IMR-90 (cell line): ENCODE results near the gene MAOA. TPM values are rescaled to one million over a fixed set of nuclear protein-coding genes. Genes with fewer than 3 reads are reported as not detected.

Experiments
- ATAC-seq: fragments of 200-7000 bp; cut with Tn5 transposase; 2 replicates; pipeline ENCODE4 v1.9.1; 2020; ENCODE audit warnings: low read depth, mild to moderate bottlenecking, moderate library complexity
- BruUV-seq: library from RNA; stranded (reverse); fragments of 400-500 nt; replicated peaks from 2 replicates; lab custom pipeline; 2021; lab: Mats Ljungman, UMichigan
- CTCF ChIA-PET: fragments of 300-600 bp; formaldehyde crosslinking; extraction: SDS; loops from one replicate; lab custom pipeline; 2021; ENCODE audit warnings: antibody characterized with exemption; lab: Yijun Ruan, JAX
- POLR2A ChIA-PET: fragments of 300-600 bp; sonication (Branson Sonifier 250); formaldehyde crosslinking; loops from one replicate; lab custom pipeline; 2022; ENCODE audit warnings: antibody characterized with exemption; ENCODE audit not compliant: unreplicated experiment; lab: Charles Lee
- DNase-seq: peaks from one replicate; pipeline ENCODE4 v3.0.0; 2013
- H2AFZ ChIP-seq: replicated peaks from 2 replicates; pipeline ENCODE3; 2013; ENCODE audit warnings: low read length, mild to moderate bottlenecking; ENCODE audit not compliant: poor library complexity
- H2AK5ac ChIP-seq: 2 replicates; pipeline ENCODE4 v1.6.1; 2013; ENCODE audit warnings: low read depth, low read length, inconsistent platforms
- H2AK9ac ChIP-seq: replicated peaks from 2 replicates; pipeline ENCODE3; 2013; ENCODE audit warnings: mild to moderate bottlenecking, low read depth, low read length, moderate library complexity; ENCODE audit not compliant: poor library complexity
- H2BK120ac ChIP-seq: 2 replicates; pipeline ENCODE4 v1.6.1; 2013; ENCODE audit warnings: low read depth, low read length, inconsistent platforms
- H2BK15ac ChIP-seq: 3 replicates; pipeline ENCODE4 v1.6.1; 2013; ENCODE audit warnings: low read depth, low read length, inconsistent platforms
- H2BK20ac ChIP-seq: 2 replicates; pipeline ENCODE4 v1.6.1; 2013; ENCODE audit warnings: low read depth, mild to moderate bottlenecking, inconsistent platforms, low read length, moderate library complexity
- H2BK5ac ChIP-seq: 2 replicates; pipeline ENCODE4 v1.6.1; 2013; ENCODE audit warnings: mild to moderate bottlenecking, low read depth, low read length, inconsistent platforms; ENCODE audit not compliant: poor library complexity, severe bottlenecking
- H3K14ac ChIP-seq: replicated peaks from 2 replicates; pipeline ENCODE4 v1.6.1; 2013; ENCODE audit warnings: low read depth, low read length, inconsistent platforms
- H3K18ac ChIP-seq: 2 replicates; pipeline ENCODE4 v1.6.1; 2013; ENCODE audit warnings: low read depth, low read length, control low read depth
- H3K23ac ChIP-seq: 2 replicates; pipeline ENCODE4 v1.6.1; 2013; ENCODE audit warnings: low read depth, low read length, inconsistent platforms
- H3K27ac ChIP-seq: 2 replicates; pipeline ENCODE4 v1.5.1; 2013; ENCODE audit warnings: mild to moderate bottlenecking, control low read depth, low read length; ENCODE audit not compliant: insufficient read depth
- H3K27me3 ChIP-seq: 2 replicates; pipeline ENCODE4 v1.6.1; 2013; ENCODE audit warnings: low read length; ENCODE audit not compliant: control insufficient read depth, insufficient read depth
- H3K36me3 ChIP-seq: 2 replicates; pipeline ENCODE4 v1.6.1; 2013; ENCODE audit warnings: low read length, mixed read lengths; ENCODE audit not compliant: control insufficient read depth, insufficient read depth
- H3K4ac ChIP-seq: 2 replicates; pipeline ENCODE4 v1.6.1; 2013; ENCODE audit warnings: low read depth, low read length, inconsistent platforms
- H3K4me1 ChIP-seq: 2 replicates; pipeline ENCODE4 v1.6.1; 2013; ENCODE audit warnings: low read length, mixed read lengths; ENCODE audit not compliant: control insufficient read depth, insufficient read depth
- H3K4me2 ChIP-seq: 2 replicates; pipeline ENCODE4 v1.6.1; 2013; ENCODE audit warnings: low read depth, mild to moderate bottlenecking, control low read depth, low read length, moderate library complexity
- H3K4me3 ChIP-seq: 2 replicates; pipeline ENCODE4 v1.5.1; 2013; ENCODE audit warnings: low read depth, mild to moderate bottlenecking, control low read depth, low read length, moderate library complexity; ENCODE audit not compliant: insufficient read depth
- H3K56ac ChIP-seq: 2 replicates; pipeline ENCODE4 v1.6.1; 2013; ENCODE audit warnings: low read length, inconsistent platforms; ENCODE audit not compliant: insufficient read depth; ENCODE audit errors: extremely low read depth
- H3K79me1 ChIP-seq, 2 experiments: 2 replicates each; pipeline ENCODE4 v1.6.1; 2013; ENCODE audit warnings: low read length in 2 of 2, inconsistent platforms in 1 of 2, low read depth in 1 of 2
- H3K9ac ChIP-seq: 2 replicates; pipeline ENCODE4 v1.6.1; 2013; ENCODE audit warnings: low read depth, low read length, control low read depth
- H3K9me1 ChIP-seq: 2 replicates; pipeline ENCODE4 v1.6.1; 2013; ENCODE audit warnings: low read length, inconsistent platforms; ENCODE audit not compliant: insufficient read depth
- H3K9me3 ChIP-seq: 2 replicates; pipeline ENCODE4 v1.6.1; 2013; ENCODE audit warnings: low read length; ENCODE audit not compliant: control insufficient read depth, insufficient read depth
- H4K20me1 ChIP-seq: 2 replicates; pipeline ENCODE4 v1.6.1; 2013; ENCODE audit warnings: low read length, inconsistent platforms; ENCODE audit not compliant: insufficient read depth
- H4K5ac ChIP-seq: 2 replicates; pipeline ENCODE4 v1.6.1; 2013; ENCODE audit warnings: mild to moderate bottlenecking, low read depth, low read length, control low read depth
- H4K8ac ChIP-seq, 2 experiments: 2 replicates each; pipeline ENCODE4 v1.6.1; 2013; ENCODE audit warnings: low read depth in 2 of 2, low read length in 2 of 2, control low read depth in 1 of 2, inconsistent platforms in 1 of 2
- H4K91ac ChIP-seq: 2 replicates; pipeline ENCODE4 v1.6.1; 2013; ENCODE audit warnings: low read depth, low read length, inconsistent platforms; ENCODE audit not compliant: insufficient read depth
- BHLHE40 ChIP-seq: fragments of 150-350 bp; IDR thresholded peaks from 2 replicates; pipeline ENCODE4 v1.6.1; 2016; ENCODE audit warnings: mild to moderate bottlenecking, low read depth, low read length
- CEBPB ChIP-seq: IDR thresholded peaks from 2 replicates; pipeline ENCODE4 v1.6.1; 2012; ENCODE audit warnings: low read depth, low read length, improper control_type of control experiment
- CHD1 ChIP-seq: IDR thresholded peaks from 2 replicates; pipeline ENCODE4 v1.6.1; 2012; ENCODE audit warnings: low read depth, low read length, improper control_type of control experiment
- CTCF ChIP-seq: conservative IDR thresholded peaks from 2 replicates; pipeline ENCODE4 v1.5.1; 2012; ENCODE audit warnings: mild to moderate bottlenecking, low read depth, low read length, improper control_type of control experiment
- ELK1 ChIP-seq: fragments of 150-350 bp; IDR thresholded peaks from 2 replicates; pipeline ENCODE4 v1.6.1; 2016; ENCODE audit warnings: low read depth, mild to moderate bottlenecking, low read length, moderate library complexity, borderline replicate concordance
- FOS ChIP-seq: fragments of 150-350 bp; IDR thresholded peaks from 2 replicates; pipeline ENCODE4 v1.6.1; 2016; ENCODE audit warnings: low read depth, low read length
- MXI1 ChIP-seq: IDR thresholded peaks from 2 replicates; pipeline ENCODE4 v1.6.1; 2012; ENCODE audit warnings: low read depth, mild to moderate bottlenecking, low read length, moderate library complexity, borderline replicate concordance
- NFE2L2 ChIP-seq: fragments of 150-350 bp; IDR thresholded peaks from 2 replicates; pipeline ENCODE4 v1.6.1; 2016; ENCODE audit warnings: low read depth, mild to moderate bottlenecking, low read length
- POLR2A ChIP-seq: IDR thresholded peaks from 2 replicates; pipeline ENCODE4 v1.6.1; 2012; ENCODE audit warnings: mild to moderate bottlenecking, low read depth, low read length
- RAD21 ChIP-seq: IDR thresholded peaks from 2 replicates; pipeline ENCODE4 v1.6.1; 2012; ENCODE audit warnings: low read length, improper control_type of control experiment
- RCOR1 ChIP-seq: IDR thresholded peaks from 2 replicates; pipeline ENCODE4 v1.6.1; 2012; ENCODE audit warnings: mild to moderate bottlenecking, low read length, improper control_type of control experiment; ENCODE audit not compliant: insufficient replicate concordance
- RFX5 ChIP-seq: IDR thresholded peaks from 2 replicates; pipeline ENCODE4 v1.8.0; 2012; ENCODE audit warnings: low read depth, mild to moderate bottlenecking, low read length, moderate library complexity
- SMC3 ChIP-seq: fragments of 150-350 bp; IDR thresholded peaks from 2 replicates; pipeline ENCODE4 v1.6.1; 2016; ENCODE audit warnings: low read depth, mild to moderate bottlenecking, antibody characterized with exemption, low read length, moderate library complexity
- USF2 ChIP-seq: fragments of 150-350 bp; IDR thresholded peaks from 2 replicates; pipeline ENCODE4 v1.6.1; 2017; ENCODE audit warnings: mild to moderate bottlenecking, antibody characterized with exemption, low read length, low read depth
- WGBS, 2 experiments: methylation state at CpG; one replicate each; pipeline versions ENCODE4 v1.1.5 to v1.1.7; 2013; ENCODE audit warnings: missing lambda C conversion rate in 2 of 2; ENCODE audit not compliant: insufficient read length in 1 of 2; ENCODE audit errors: extremely low coverage in 2 of 2; 5-methylcytosine and 5-hydroxymethylcytosine counted together
- dilution Hi-C: fragments of 300-500 bp; cut with HindIII; formaldehyde crosslinking; loops from one replicate; pipeline ENCODE4 v1.14.3; 2018; ENCODE audit warnings: low sequenced_read_pairs; ENCODE audit not compliant: unreplicated experiment
- in situ Hi-C: fragments of 300-500 bp; cut with MboI; formaldehyde crosslinking; loops from 3 replicates; pipeline ENCODE4 v1.14.3; 2019; ENCODE audit warnings: low sequenced_read_pairs, inconsistent platforms, mixed read lengths
- intact Hi-C: fragments of 100-400 bp; cut with micrococcal nuclease; formaldehyde crosslinking; loops from 2 replicates; pipeline ENCODE4 v1.10.0; 2022
- polyA plus RNA-seq, 3 experiments: library from polyadenylated mRNA; depleted of rRNA; stranded (reverse); fragments of >200 nt; gene quantifications; 2 replicates each; pipeline ENCODE4 v1.2.3, GENCODE V29; 2012; ENCODE audit warnings: low replicate concordance in 1 of 3
- total RNA-seq: library from RNA; depleted of rRNA; stranded (reverse); fragments of >200 nt; gene quantifications from 2 replicates; pipeline ENCODE4 v1.2.3, GENCODE V29; 2012

MAOA gene
- total and polyA plus RNA-seq, 2 of the 4 experiments (the other 2 are of a cell fraction) = 0.14 to 0.36 TPM

- Histone ChIP-seq H3K9me1 (no peaks in the 10 kb centered on the region), H3K27ac (no peak overlapping the region), H3K4me3 (no peak overlapping the region), H3K18ac (no peak overlapping the region), H3K79me1 (no peaks in the 10 kb centered on the region), H4K5ac (no peak overlapping the region), H2AK9ac (no peak overlapping the region), H4K91ac (no peak overlapping the region), H3K14ac (no peak overlapping the region), H3K4ac (no peak overlapping the region), H2BK120ac (no peak overlapping the region), H3K56ac (no peak overlapping the region), H2AK5ac (no peak overlapping the region), H3K27me3 (no peaks in the 10 kb centered on the region; the same call in 1 of the 2 replicates), H3K4me2 (no peak overlapping the region), H2BK5ac (no peak overlapping the region), H4K20me1 (no peaks in the 10 kb centered on the region), H3K4me1 (no peaks in the 10 kb centered on the region), H3K9ac (no peak overlapping the region), H2BK20ac (no peak overlapping the region), H4K8ac (no peak overlapping the region), H3K23ac (no peak overlapping the region), H2BK15ac (no peak overlapping the region), H2AFZ (no peak overlapping the region), H3K9me3 (no peaks in the 10 kb centered on the region), H3K36me3 (no peaks in the 10 kb centered on the region)
- POLR2A ChIA-PET = no interaction called here
- intact Hi-C loops (no loop called here), in situ Hi-C loops (no loop called here), dilution Hi-C loops (no loop called here)
- no peak for ATAC-seq
- TF ChIP-seq ELK1 (no peak), RCOR1 (no peak), CTCF (no peak), RAD21 (no peak), CHD1 (no peak), NFE2L2 (no peak), USF2 (no peak), POLR2A (no peak), BHLHE40 (no peak), CEBPB (no peak), MXI1 (no peak), RFX5 (no peak), SMC3 (no peak), FOS (no peak)
- no peak for DNase-seq
- WGBS, 2 experiments = no CpG with 5 or more reads among the region's 3 CpGs
- CTCF ChIA-PET = no interaction called here
- no TSS peak for BruUV-seq
These were observed 9.3 kb upstream of the MAOA start for GRCh38 chrX:43646800-43647199.
